Uterus (tissue), 4 donors: Measurements from ENCODE around the gene ZNF286A. TPM values are rescaled to one million over a fixed set of nuclear protein-coding genes. Genes with fewer than 3 reads are reported as not detected.
"Not testable (repeated sequence)": the region's sequence is repeated elsewhere in the genome, so short reads cannot be mapped to it uniquely, and the experiment has no call there.

Experiments
- DNase-seq, 2 donors: peaks; one replicate each; pipeline ENCODE4 v3.0.0-alpha.2; 2019 to 2020
- H3K27ac ChIP-seq, 2 donors: fragments of 200-600 bp; sonication (generic); 1 replicate in 1 of 2; 2 replicates in 1 of 2; pipeline ENCODE4 v1.5.1; 2016 to 2018
- H3K27me3 ChIP-seq, 2 donors: fragments of 200-600 bp; sonication (generic); one replicate each; pipeline ENCODE4 v1.5.1; 2018 to 2019; ENCODE audit warnings: control low read depth in 1 of 2
- H3K36me3 ChIP-seq, 2 donors: fragments of 200-600 bp; sonication (generic); one replicate each; pipeline ENCODE4 v1.5.1; 2019; ENCODE audit warnings: control low read depth in 1 of 2
- H3K4me1 ChIP-seq, 2 donors: fragments of 200-600 bp; sonication (generic); one replicate each; pipeline ENCODE4 v1.5.1; 2018 to 2019; ENCODE audit warnings: control low read depth in 1 of 2
- H3K4me3 ChIP-seq, 2 donors: fragments of 200-600 bp; sonication (generic); 1 replicate in 1 of 2; 2 replicates in 1 of 2; pipeline ENCODE4 v1.5.1; 2018 to 2019; ENCODE audit warnings: mild to moderate bottlenecking in 1 of 2
- H3K9me3 ChIP-seq, 2 donors: fragments of 200-600 bp; sonication (generic); one replicate each; pipeline ENCODE4 v1.5.1; 2019; ENCODE audit warnings: control low read depth in 1 of 2
- POLR2A ChIP-seq, 2 donors: fragments of 450-650 bp; IDR thresholded peaks; one replicate each; pipeline ENCODE4 v1.6.1; 2016; ENCODE audit warnings: antibody characterized with exemption in 2 of 2, mild to moderate bottlenecking in 1 of 2, moderate library complexity in 1 of 2
- intact Hi-C: fragments of 100-400 bp; cut with DNase I; formaldehyde crosslinking; loops from one replicate; pipeline ENCODE4 v1.15.1; 2023; ENCODE audit warnings: low total_unique reads
- small RNA-seq: library from RNA; depleted of rRNA; stranded (forward); fragments of <200 nt; gene quantifications from one replicate; pipeline ENCODE3, GENCODE V24; 2016
- total RNA-seq, 4 donors: library from RNA; depleted of rRNA in 3 of 4; stranded (reverse); fragments of >200 nt in 3 of 4; gene quantifications; one replicate each; pipeline versions ENCODE4 v1.1.0 to v1.2.4, GENCODE V29; 2014 to 2023
- TF ChIP-seq, protein P1 (sequence below), 4 experiments: fragments of 200-600 bp in 2 of 4; fragments of 450-650 bp in 2 of 4; sonication (generic) in 2 of 4; IDR thresholded peaks; one replicate each; pipeline ENCODE4 v1.5.1; 2016 to 2019; ENCODE audit warnings: antibody characterized with exemption in 4 of 4, mild to moderate bottlenecking in 2 of 4, moderate library complexity in 1 of 4
- donor health status: DM: yes; HTN: yes; CAD: no.

ZNF286A gene
- total RNA-seq, 4 donors from 2014 or later = 5.6 to 79.0 (median 17.4) TPM

GRCh38 chr17:15742921-15743320, 43.4 kb downstream of the ZNF286A start:
- TF ChIP-seq, protein P1, sequence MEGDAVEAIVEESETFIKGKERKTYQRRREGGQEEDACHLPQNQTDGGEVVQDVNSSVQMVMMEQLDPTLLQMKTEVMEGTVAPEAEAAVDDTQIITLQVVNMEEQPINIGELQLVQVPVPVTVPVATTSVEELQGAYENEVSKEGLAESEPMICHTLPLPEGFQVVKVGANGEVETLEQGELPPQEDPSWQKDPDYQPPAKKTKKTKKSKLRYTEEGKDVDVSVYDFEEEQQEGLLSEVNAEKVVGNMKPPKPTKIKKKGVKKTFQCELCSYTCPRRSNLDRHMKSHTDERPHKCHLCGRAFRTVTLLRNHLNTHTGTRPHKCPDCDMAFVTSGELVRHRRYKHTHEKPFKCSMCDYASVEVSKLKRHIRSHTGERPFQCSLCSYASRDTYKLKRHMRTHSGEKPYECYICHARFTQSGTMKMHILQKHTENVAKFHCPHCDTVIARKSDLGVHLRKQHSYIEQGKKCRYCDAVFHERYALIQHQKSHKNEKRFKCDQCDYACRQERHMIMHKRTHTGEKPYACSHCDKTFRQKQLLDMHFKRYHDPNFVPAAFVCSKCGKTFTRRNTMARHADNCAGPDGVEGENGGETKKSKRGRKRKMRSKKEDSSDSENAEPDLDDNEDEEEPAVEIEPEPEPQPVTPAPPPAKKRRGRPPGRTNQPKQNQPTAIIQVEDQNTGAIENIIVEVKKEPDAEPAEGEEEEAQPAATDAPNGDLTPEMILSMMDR (IDR thresholded peaks at IDR 0.05) = no peak
- no peak for TF ChIP-seq POLR2A (IDR thresholded peaks at IDR 0.05)
- Histone ChIP-seq H3K9me3 (no peaks in the 10 kb centered on the region), H3K27ac (no peak overlapping the region), H3K4me1 (no peaks in the 10 kb centered on the region), H3K4me3 (no peak overlapping the region), H3K27me3 (no peaks in the 10 kb centered on the region), H3K36me3 (no peaks in the 10 kb centered on the region)
- intact Hi-C loops = no loop called here
- DNase-seq = no peak

- Histone ChIP-seq H3K4me1 (no peaks in the 10 kb centered on the region), H3K27me3 (no peaks in the 10 kb centered on the region), H3K27ac (no peak overlapping the region), H3K4me3 (no peak overlapping the region), H3K36me3 (no peaks in the 10 kb centered on the region), H3K9me3 (no peaks in the 10 kb centered on the region)
- TF ChIP-seq, protein P1 (IDR thresholded peaks at IDR 0.05) = no peak
- no peak for TF ChIP-seq POLR2A (IDR thresholded peaks at IDR 0.05)
- no peak for DNase-seq
- intact Hi-C loops = no loop called here
These were observed 44.6 kb downstream of the ZNF286A start for GRCh38 chr17:15744074-15744676.

- intact Hi-C loops = no loop called here
- no peak overlapping the region for H3K27ac ChIP-seq
- no peak for DNase-seq
- TF ChIP-seq, protein P1 (IDR thresholded peaks at IDR 0.05) = no peak
- TF ChIP-seq POLR2A (IDR thresholded peaks at IDR 0.05) = no peak
- H3K9me3 ChIP-seq = no peaks in the 10 kb centered on the region
- no peaks in the 10 kb centered on the region for H3K36me3 ChIP-seq
- no peaks in the 10 kb centered on the region for H3K27me3 ChIP-seq
- H3K4me3 ChIP-seq = no peak overlapping the region
- H3K4me1 ChIP-seq = no peaks in the 10 kb centered on the region
These were observed 45.3 kb downstream of the ZNF286A start for GRCh38 chr17:15744885-15745284.

DNA sequence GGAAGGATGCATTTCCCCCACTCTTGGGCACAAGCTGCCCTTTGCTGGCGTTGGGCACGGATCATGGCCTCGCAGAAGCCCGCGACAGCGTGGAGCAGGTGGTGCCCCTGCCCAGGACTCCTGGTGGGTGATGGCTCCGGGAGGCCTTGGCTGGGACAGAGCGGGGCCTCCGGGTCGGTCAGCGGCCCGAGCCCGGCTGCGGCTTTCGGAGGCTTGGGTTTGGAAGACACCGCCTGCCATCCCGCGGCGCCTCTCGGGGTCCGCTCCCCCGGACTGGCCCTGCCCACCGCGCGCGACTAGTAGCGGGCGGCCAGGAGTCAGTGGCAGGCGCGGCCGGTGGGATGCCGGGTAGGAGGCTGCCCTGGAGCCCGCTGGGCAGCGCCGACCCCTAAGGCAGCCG, 49.9 kb downstream of the ZNF286A start:
- H3K36me3 ChIP-seq, intact Hi-C loops, DNase-seq, H3K27me3 ChIP-seq, H3K27ac ChIP-seq, H3K4me1 ChIP-seq, H3K9me3 ChIP-seq, H3K4me3 ChIP-seq: not testable (repeated sequence)

DNA sequence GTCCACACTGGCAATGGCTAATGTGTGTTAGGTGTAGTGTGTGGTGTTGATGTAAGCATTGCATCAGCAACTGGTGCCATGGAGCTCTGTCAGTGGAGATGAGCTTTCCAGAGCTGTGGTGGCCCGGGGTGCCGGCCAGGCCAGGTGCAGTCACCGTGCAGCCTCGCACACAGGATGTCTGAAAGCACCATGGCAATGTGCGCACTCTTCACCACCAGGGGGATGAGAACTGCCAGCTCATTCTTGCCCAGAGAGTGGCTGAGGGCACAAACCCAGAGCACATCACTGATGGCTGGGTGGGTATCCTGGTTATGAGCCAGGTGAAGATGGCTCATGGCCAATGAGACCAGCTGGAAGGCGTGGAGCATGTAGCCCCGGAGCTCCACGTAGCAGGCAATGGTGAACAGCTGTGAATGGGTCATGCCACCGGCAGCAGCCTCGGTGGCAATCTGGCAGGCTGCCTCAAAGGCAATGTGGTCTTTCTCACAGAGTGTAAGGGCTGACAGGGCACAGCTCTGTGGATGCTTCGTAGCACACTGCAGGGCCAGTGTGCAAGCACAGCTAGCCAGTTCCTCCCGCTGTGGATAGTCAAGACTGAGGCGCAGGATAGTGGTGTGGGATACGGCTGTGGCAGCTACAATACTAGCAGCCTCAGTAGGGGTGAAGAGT, 69.4 kb downstream of the ZNF286A start:
- DNase-seq, H3K36me3 ChIP-seq, H3K4me1 ChIP-seq, H3K4me3 ChIP-seq, H3K9me3 ChIP-seq, intact Hi-C loops, H3K27ac ChIP-seq, H3K27me3 ChIP-seq: not testable (repeated sequence)

Small RNA genes lying within 50 kb of the gene (small RNA-seq; reads per million reads assigned to genes)
- not detected for gene ZNF29P

Other genes starting within 250 kb of the ZNF286A start
- 10 to 100 TPM in 1 of 4 donors, 1 to 10 TPM in 2, under 1 TPM in 1; 0.29 to 22.8 (median 4.2) TPM for gene CDRT4, start 232.1 kb upstream of the ZNF286A start, total RNA-seq
- 10 to 100 TPM; 19.4 to 62.4 (median 44.7) TPM for gene TVP23C, start 136.3 kb upstream of the ZNF286A start, total RNA-seq
- under 1 TPM in 2 of 4 donors, not detected in 2; 0.41 to 0.64 TPM for gene FBXW10B, start 80.0 kb upstream of the ZNF286A start, total RNA-seq
- gene TRIM16, start 15.4 kb upstream of the ZNF286A start, total RNA-seq = 10 to 100 TPM; 11.0 to 30.8 (median 19.4) TPM
- 1 to 10 TPM in 1 of 4 donors, under 1 TPM in 1, not detected in 2; 0.90 to 1.2 TPM for gene TBC1D26, start 32.5 kb downstream of the ZNF286A start, total RNA-seq
- gene ADORA2B, start 245.4 kb downstream of the ZNF286A start, total RNA-seq = 1 to 10 TPM in 2 of 4 donors, not detected in 2; 2.1 to 2.7 TPM